ENCODE data around the gene ZC2HC1C. TPM values are rescaled to one million over a fixed set of nuclear protein-coding genes. Genes with fewer than 3 reads are reported as not detected.

Gene ZC2HC1C
- total and polyA plus RNA-seq, 2 donors (not counting 1 experiment from before 2014, with no cell fraction given), result 0.21 to 0.59 TPM

DNA sequence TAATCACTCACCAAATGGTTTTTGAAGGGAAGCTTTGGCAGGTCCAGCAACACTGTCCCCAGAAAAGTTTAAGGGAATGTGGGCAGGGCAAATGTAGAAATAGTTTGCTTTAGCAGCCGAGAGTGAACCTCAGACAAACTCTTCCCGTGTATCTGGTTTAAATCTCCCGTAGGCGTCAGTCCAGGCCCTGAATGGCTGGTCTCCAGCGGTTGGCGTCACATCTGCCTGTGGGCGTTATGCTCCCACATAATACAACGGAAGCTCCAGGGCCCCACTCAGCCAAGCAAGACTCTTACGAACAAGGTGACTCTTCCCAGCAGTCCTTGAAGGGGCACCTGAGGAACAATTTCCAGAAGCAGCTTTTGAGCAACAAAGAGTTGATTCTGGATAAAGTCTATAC, 942 bp downstream of the ZC2HC1C start:
- CTCF ChIA-PET, result interaction anchor here (1.1 to 1.7 kb wide), 2 partner anchors 18 to 236 kb away, joined by 3 to 7 read pairs; no protein-coding TSS in a partner anchor
- 94% methylated on average over 9 of the region's 9 CpGs for WGBS (ENCODE audit: insufficient coverage)
- H3K36me3 ChIP-seq (replicated peaks in 1 of 2; ENCODE audit: control extremely low read depth in 1 of 2, control insufficient read depth in 1 of 2, extremely low read depth in 1 of 2, insufficient read depth in 2 of 2, low read length in 1 of 2), result no peaks in the 10 kb centered on the region
- H2AFZ ChIP-seq (ENCODE audit: insufficient read depth, low read depth, low read length, poor library complexity, severe bottlenecking), result peak overlapping the region; percentile 80
- ATAC-seq (ENCODE audit: low read depth) (no peak), DNase-seq (no peak)
- intact Hi-C loops (cut with micrococcal nuclease), result no loop called here
- peaks cover 7 to 18% of the 10 kb centered on the region in 2 donors for H3K4me1 ChIP-seq (ENCODE audit: control insufficient read depth in 2 of 2, insufficient read depth in 2 of 2, low read length in 2 of 2)
- no peaks in the 10 kb centered on the region for H4K20me1 ChIP-seq (ENCODE audit: control insufficient read depth, insufficient read depth, low read length, poor library complexity, severe bottlenecking)
- no peak overlapping the region for H3K27ac ChIP-seq (ENCODE audit: low read length in 2 of 2)
- H3K27ac Mint-ChIP-seq, result peak overlapping the region; percentile 60
- no peaks in the 10 kb centered on the region for H3K9me3 Mint-ChIP-seq (ENCODE audit: insufficient read depth)
- no peak overlapping the region for H3K4me3 ChIP-seq (ENCODE audit: control extremely low read depth in 1 of 5, extremely low read depth in 1 of 5, insufficient read depth in 1 of 5, low read depth in 2 of 5, low read length in 4 of 5)
- H3K4me3 Mint-ChIP-seq, result no peak overlapping the region
- no peaks in the 10 kb centered on the region for H3K27me3 Mint-ChIP-seq
- H3K4me2 ChIP-seq (replicated peaks; ENCODE audit: low read depth, low read length, poor library complexity, severe bottlenecking), result no peak overlapping the region
- no peaks in the 10 kb centered on the region for H3K27me3 ChIP-seq (replicated peaks in 1 of 4; ENCODE audit: control extremely low read depth in 1 of 4, control insufficient read depth in 3 of 4, insufficient read depth in 4 of 4, low read length in 3 of 4)
- POLR2A ChIA-PET, result no interaction called here
- H3K79me2 ChIP-seq (ENCODE audit: control insufficient read depth, insufficient read depth, low read length), result no peaks in the 10 kb centered on the region
- H3K9ac ChIP-seq (ENCODE audit: low read length), result no peak overlapping the region
- peaks cover 4% of the 10 kb centered on the region for H3K4me1 Mint-ChIP-seq
- no peak for TF ChIP-seq EZH2 (IDR thresholded peaks at IDR 0.05; ENCODE audit: borderline replicate concordance, insufficient read depth, low read depth, low read length, poor library complexity, severe bottlenecking)
- TF ChIP-seq, protein P1, sequence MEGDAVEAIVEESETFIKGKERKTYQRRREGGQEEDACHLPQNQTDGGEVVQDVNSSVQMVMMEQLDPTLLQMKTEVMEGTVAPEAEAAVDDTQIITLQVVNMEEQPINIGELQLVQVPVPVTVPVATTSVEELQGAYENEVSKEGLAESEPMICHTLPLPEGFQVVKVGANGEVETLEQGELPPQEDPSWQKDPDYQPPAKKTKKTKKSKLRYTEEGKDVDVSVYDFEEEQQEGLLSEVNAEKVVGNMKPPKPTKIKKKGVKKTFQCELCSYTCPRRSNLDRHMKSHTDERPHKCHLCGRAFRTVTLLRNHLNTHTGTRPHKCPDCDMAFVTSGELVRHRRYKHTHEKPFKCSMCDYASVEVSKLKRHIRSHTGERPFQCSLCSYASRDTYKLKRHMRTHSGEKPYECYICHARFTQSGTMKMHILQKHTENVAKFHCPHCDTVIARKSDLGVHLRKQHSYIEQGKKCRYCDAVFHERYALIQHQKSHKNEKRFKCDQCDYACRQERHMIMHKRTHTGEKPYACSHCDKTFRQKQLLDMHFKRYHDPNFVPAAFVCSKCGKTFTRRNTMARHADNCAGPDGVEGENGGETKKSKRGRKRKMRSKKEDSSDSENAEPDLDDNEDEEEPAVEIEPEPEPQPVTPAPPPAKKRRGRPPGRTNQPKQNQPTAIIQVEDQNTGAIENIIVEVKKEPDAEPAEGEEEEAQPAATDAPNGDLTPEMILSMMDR (IDR thresholded peaks at IDR 0.05), result no peak
- H3K9me3 ChIP-seq (ENCODE audit: control extremely low read depth in 1 of 3, control insufficient read depth in 2 of 3, insufficient read depth in 1 of 3, low read length in 2 of 3), result no peaks in the 10 kb centered on the region

GRCh38 chr14:75077794-75078193, 8.4 kb downstream of the ZC2HC1C start:
- Histone ChIP-seq H3K9me3 (ENCODE audit: control extremely low read depth in 1 of 3, control insufficient read depth in 2 of 3, insufficient read depth in 1 of 3, low read length in 2 of 3) (no peaks in the 10 kb centered on the region), H2AFZ (ENCODE audit: insufficient read depth, low read depth, low read length, poor library complexity, severe bottlenecking) (no peak overlapping the region), H3K9ac (ENCODE audit: low read length) (no peak overlapping the region), H3K36me3 (replicated peaks in 1 of 2; ENCODE audit: control extremely low read depth in 1 of 2, control insufficient read depth in 1 of 2, extremely low read depth in 1 of 2, insufficient read depth in 2 of 2, low read length in 1 of 2) (peaks cover 1 to 13% of the 10 kb centered on the region in 2 experiments), H4K20me1 (ENCODE audit: control insufficient read depth, insufficient read depth, low read length, poor library complexity, severe bottlenecking) (no peaks in the 10 kb centered on the region), H3K27ac (ENCODE audit: low read length in 2 of 2) (no peak overlapping the region), H3K4me1 (ENCODE audit: control insufficient read depth in 2 of 2, insufficient read depth in 2 of 2, low read length in 2 of 2) (no peaks in the 10 kb centered on the region), H3K27me3 (replicated peaks in 1 of 4; ENCODE audit: control extremely low read depth in 1 of 4, control insufficient read depth in 3 of 4, insufficient read depth in 4 of 4, low read length in 3 of 4) (no peaks in the 10 kb centered on the region), H3K79me2 (ENCODE audit: control insufficient read depth, insufficient read depth, low read length) (no peaks in the 10 kb centered on the region), H3K4me2 (replicated peaks; ENCODE audit: low read depth, low read length, poor library complexity, severe bottlenecking) (no peak overlapping the region), H3K4me3 (ENCODE audit: control extremely low read depth in 1 of 5, extremely low read depth in 1 of 5, insufficient read depth in 1 of 5, low read depth in 2 of 5, low read length in 4 of 5) (no peak overlapping the region)
- H3K27me3 Mint-ChIP-seq, result no peaks in the 10 kb centered on the region
- H3K9me3 Mint-ChIP-seq (ENCODE audit: insufficient read depth), result no peaks in the 10 kb centered on the region
- DNase-seq, result no peak
- ChIA-PET POLR2A (no interaction called here), CTCF (interaction anchor here (0.7 to 1.8 kb wide), 3 partner anchors 10 to 219 kb away, joined by 3 to 10 read pairs (median 3); no protein-coding TSS in a partner anchor)
- ATAC-seq (ENCODE audit: low read depth), result no peak
- no peak overlapping the region for H3K4me3 Mint-ChIP-seq
- H3K4me1 Mint-ChIP-seq, result no peaks in the 10 kb centered on the region
- H3K27ac Mint-ChIP-seq, result no peak overlapping the region
- TF ChIP-seq EZH2 (IDR thresholded peaks at IDR 0.05; ENCODE audit: borderline replicate concordance, insufficient read depth, low read depth, low read length, poor library complexity, severe bottlenecking), result no peak
- TF ChIP-seq, protein P1 (IDR thresholded peaks at IDR 0.05), result no peak
- intact Hi-C loops (cut with micrococcal nuclease), result no loop called here
